ENCODE results near the gene COBL.

COBL gene

GRCh38 chr7:51075681-51076580 is 240.7 kb downstream of the COBL start:
- Histone ChIP-seq H3K9me3 (ENCODE audit: control insufficient read depth, insufficient read depth, low read length) (no peaks in the 10 kb centered on the region), H3K27ac (ENCODE audit: low read depth, low read length) (no peak overlapping the region), H3F3A (ENCODE audit: control insufficient read depth, insufficient read depth) (no peaks in the 10 kb centered on the region), H3K79me2 (ENCODE audit: control insufficient read depth, low read length) (no peaks in the 10 kb centered on the region), H4K20me1 (ENCODE audit: control insufficient read depth, insufficient read depth, low read depth, low read length) (no peaks in the 10 kb centered on the region), H3K4me3 (ENCODE audit: low read length) (no peak overlapping the region), H3K4me2 (ENCODE audit: low read length) (no peak overlapping the region), H3K36me3 (ENCODE audit: control insufficient read depth, low read length) (no peaks in the 10 kb centered on the region), H3K4me1 (ENCODE audit: control insufficient read depth, low read length) (no peaks in the 10 kb centered on the region), H3K27me3 (ENCODE audit: control insufficient read depth, low read length) (peaks cover 15% of the 10 kb centered on the region; the same call in 1 of the 2 replicates), H3K9me2 (replicated peaks; ENCODE audit: control insufficient read depth, low read length) (no peaks in the 10 kb centered on the region)
- TF ChIP-seq EZH2phosphoT487 (IDR thresholded peaks at IDR 0.05; ENCODE audit: borderline replicate concordance, low read length), result no peak
- TF ChIP-seq, protein P1, sequence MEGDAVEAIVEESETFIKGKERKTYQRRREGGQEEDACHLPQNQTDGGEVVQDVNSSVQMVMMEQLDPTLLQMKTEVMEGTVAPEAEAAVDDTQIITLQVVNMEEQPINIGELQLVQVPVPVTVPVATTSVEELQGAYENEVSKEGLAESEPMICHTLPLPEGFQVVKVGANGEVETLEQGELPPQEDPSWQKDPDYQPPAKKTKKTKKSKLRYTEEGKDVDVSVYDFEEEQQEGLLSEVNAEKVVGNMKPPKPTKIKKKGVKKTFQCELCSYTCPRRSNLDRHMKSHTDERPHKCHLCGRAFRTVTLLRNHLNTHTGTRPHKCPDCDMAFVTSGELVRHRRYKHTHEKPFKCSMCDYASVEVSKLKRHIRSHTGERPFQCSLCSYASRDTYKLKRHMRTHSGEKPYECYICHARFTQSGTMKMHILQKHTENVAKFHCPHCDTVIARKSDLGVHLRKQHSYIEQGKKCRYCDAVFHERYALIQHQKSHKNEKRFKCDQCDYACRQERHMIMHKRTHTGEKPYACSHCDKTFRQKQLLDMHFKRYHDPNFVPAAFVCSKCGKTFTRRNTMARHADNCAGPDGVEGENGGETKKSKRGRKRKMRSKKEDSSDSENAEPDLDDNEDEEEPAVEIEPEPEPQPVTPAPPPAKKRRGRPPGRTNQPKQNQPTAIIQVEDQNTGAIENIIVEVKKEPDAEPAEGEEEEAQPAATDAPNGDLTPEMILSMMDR (IDR thresholded peaks at IDR 0.05; ENCODE audit: low read depth, low read length, poor library complexity, severe bottlenecking), result no peak

DNA sequence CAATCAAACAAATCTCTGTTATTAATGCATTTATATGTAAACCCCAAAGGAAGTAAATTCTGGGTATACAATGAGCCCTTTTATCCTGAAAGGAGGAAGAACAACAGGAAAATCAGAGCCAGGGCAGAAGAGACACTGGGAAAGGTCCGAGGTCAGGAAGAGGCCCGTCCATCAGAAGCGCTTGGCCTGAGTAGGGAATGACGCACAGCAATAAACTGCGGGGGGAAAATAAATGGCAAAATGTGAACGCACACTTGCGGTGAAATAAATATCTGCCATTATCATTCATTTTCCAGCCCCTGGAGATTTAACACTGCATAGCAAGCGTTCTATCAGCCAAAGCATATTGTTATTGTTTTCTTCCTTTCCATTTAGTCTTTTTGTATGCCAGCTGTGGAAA is 243.4 kb downstream of the COBL start:
- H3K27ac ChIP-seq (ENCODE audit: low read depth, low read length), result no peak overlapping the region
- peaks cover 14% of the 10 kb centered on the region; the same call in 1 of the 2 replicates for H3K27me3 ChIP-seq (ENCODE audit: control insufficient read depth, low read length)

GRCh38 chr7:51072281-51072680 is 244.3 kb downstream of the COBL start:
- Histone ChIP-seq H3K79me2 (ENCODE audit: control insufficient read depth, low read length) (no peaks in the 10 kb centered on the region), H3F3A (ENCODE audit: control insufficient read depth, insufficient read depth) (no peaks in the 10 kb centered on the region), H3K27ac (ENCODE audit: low read depth, low read length) (no peak overlapping the region), H3K9me3 (ENCODE audit: control insufficient read depth, insufficient read depth, low read length) (no peaks in the 10 kb centered on the region), H3K4me2 (ENCODE audit: low read length) (no peak overlapping the region), H4K20me1 (ENCODE audit: control insufficient read depth, insufficient read depth, low read depth, low read length) (no peaks in the 10 kb centered on the region), H3K36me3 (ENCODE audit: control insufficient read depth, low read length) (no peaks in the 10 kb centered on the region), H3K4me1 (ENCODE audit: control insufficient read depth, low read length) (no peaks in the 10 kb centered on the region), H3K9me2 (replicated peaks; ENCODE audit: control insufficient read depth, low read length) (no peaks in the 10 kb centered on the region), H3K4me3 (ENCODE audit: low read length) (no peak overlapping the region), H3K27me3 (ENCODE audit: control insufficient read depth, low read length) (peaks cover 6% of the 10 kb centered on the region; the same call in 1 of the 2 replicates)
- TF ChIP-seq EZH2phosphoT487 (IDR thresholded peaks at IDR 0.05; ENCODE audit: borderline replicate concordance, low read length), result no peak
- TF ChIP-seq, protein P1 (IDR thresholded peaks at IDR 0.05; ENCODE audit: low read depth, low read length, poor library complexity, severe bottlenecking), result no peak

More for the DNA sequence above, 243.4 kb downstream of the COBL start:
- Histone ChIP-seq H3K4me1 (ENCODE audit: control insufficient read depth, low read length) (no peaks in the 10 kb centered on the region), H3F3A (ENCODE audit: control insufficient read depth, insufficient read depth) (no peaks in the 10 kb centered on the region), H3K9me2 (replicated peaks; ENCODE audit: control insufficient read depth, low read length) (no peaks in the 10 kb centered on the region), H3K4me2 (ENCODE audit: low read length) (no peak overlapping the region), H3K79me2 (ENCODE audit: control insufficient read depth, low read length) (no peaks in the 10 kb centered on the region), H3K9me3 (ENCODE audit: control insufficient read depth, insufficient read depth, low read length) (no peaks in the 10 kb centered on the region), H3K4me3 (ENCODE audit: low read length) (no peak overlapping the region), H3K36me3 (ENCODE audit: control insufficient read depth, low read length) (no peaks in the 10 kb centered on the region), H4K20me1 (ENCODE audit: control insufficient read depth, insufficient read depth, low read depth, low read length) (no peaks in the 10 kb centered on the region)
- no peak for TF ChIP-seq EZH2phosphoT487 (IDR thresholded peaks at IDR 0.05; ENCODE audit: borderline replicate concordance, low read length)
- TF ChIP-seq, protein P1 (IDR thresholded peaks at IDR 0.05; ENCODE audit: low read depth, low read length, poor library complexity, severe bottlenecking), result no peak
